ENCODE results near the gene KAT8.

- no peak for TF ChIP-seq CTCF (IDR thresholded peaks at IDR 0.05)
- no peak for TF ChIP-seq POLR2A (IDR thresholded peaks at IDR 0.05)
These were observed 35.0 kb upstream of the KAT8 start for GRCh38 chr16:31082368-31083045.

All from uterus (tissue), 2 donors.